GM19397 (cell line): ENCODE data around the gene ATP2A1.
A peak's percentile ranks its signal among the peaks of the same experiment; 100 is the strongest.
"Not testable (repeated sequence)": the region's sequence is repeated elsewhere in the genome, so short reads cannot be mapped to it uniquely, and the experiment has no call there.

ENCODE experiments used
- ATAC-seq: cut with Tn5 transposase; IDR thresholded peaks from one replicate; pipeline ENCODE4 v1.9.1; 2021; ENCODE audit warnings: mild to moderate bottlenecking, moderate library complexity; ENCODE audit not compliant: unreplicated experiment

Gene ATP2A1

GRCh38 chr16:28905229-28905754, 27.0 kb downstream of the ATP2A1 start:
- no peak for ATAC-seq

GRCh38 chr16:28905800-28906372, 27.6 kb downstream of the ATP2A1 start:
- no peak for ATAC-seq

DNA sequence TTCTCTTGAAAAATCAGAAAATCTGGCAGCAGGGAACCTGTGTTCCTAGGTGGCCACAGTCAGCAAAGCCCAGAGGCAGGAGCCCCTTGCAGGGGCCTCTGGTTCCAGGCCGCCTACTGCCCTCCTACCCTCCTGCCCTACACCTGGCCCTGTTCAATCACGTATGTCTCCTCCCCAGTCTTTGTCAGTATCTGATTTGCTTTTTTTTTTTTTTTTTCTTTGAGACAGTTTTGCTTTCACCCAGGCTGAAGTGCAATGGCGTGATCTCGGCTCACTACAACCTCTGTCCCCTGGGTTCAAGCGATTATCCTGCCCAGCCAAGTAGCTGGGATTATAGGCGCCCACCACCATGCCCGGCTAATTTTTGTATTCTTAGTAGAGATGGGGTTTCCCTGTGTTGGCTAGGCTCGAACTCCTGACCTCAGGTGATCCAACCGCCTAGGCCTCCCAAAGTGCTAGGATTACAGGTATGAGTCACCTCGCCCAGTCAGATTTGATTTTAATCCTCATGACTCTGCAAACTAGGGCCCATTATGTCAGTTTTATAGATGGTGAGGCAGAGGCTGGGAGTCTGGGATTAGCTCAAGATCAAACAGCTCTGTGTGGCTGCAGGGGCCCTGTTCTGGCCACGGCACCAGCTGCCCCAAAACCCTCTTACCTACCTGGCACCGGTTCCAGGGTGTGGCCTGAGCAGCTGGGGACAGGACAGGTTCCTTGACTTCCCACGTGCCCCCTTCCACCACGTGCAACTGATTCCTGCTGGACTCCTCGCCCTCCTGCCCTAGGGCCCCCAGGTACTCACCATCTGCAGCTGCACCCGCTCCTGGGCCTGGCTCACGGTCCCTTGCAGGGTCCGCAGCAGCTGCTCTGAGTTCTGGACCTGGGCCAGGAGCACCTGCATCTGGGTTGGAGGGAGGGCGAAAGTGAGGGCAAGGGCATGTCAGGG, 32.1 kb downstream of the ATP2A1 start:
- ATAC-seq: no peak

DNA sequence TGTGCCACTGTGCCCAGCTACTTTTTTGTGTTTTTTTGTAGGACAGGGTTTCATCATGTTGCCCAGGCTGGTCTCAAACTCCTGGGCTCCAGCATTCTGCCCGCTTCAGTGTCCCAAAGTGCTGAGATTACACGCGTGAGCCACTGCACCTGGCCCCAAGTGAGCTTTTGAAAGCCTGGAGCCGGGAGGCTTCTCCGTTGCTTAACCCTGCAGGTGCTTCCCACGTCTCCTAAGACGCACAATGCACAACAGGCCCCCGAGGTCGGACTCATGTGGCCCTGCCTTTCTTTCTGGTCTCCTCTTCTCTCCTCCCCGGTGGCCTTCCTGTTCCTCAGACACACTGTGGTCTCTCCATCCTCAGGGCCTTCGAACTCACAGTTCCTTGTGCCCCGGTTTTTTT, 34.3 kb downstream of the ATP2A1 start:
- no peak for ATAC-seq

DNA sequence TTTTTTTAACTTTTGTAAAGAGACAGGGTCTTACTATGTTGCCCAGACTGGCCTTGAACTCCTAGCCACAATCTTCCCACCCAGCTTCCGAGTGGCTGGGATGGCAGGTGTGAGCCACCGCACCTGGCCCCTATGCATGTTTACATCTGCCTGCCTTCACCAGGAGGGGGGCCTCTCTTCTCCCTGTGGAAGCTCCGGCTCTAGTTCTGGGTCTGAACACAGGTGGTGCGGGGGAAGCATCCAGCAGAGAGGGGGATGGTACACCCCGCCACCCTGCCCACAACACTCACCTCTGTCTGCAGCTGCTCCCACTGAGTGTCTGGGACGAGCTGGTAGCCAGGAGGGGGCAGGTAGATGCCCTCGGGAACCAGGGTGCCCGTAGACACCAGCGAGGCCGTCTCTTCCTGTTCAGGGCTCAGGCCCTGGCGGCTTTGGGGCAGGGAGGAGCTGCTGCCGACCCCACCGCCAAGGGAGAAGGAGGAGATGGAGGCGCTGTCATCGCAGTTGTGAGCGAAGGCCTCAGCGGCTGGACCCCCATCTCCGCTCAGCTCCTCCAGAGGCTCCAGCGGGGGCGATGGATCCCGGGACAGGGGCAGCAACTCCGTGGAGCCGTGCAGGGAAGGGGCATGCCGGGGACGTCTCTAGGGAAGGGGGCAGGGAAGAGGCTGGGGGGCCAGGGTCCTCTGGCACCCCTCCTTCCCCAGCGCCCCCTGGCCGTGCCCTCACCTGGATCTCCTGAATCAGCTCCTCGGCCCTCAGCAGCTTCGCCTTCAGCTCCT, 35.8 kb downstream of the ATP2A1 start:
- no peak for ATAC-seq

DNA sequence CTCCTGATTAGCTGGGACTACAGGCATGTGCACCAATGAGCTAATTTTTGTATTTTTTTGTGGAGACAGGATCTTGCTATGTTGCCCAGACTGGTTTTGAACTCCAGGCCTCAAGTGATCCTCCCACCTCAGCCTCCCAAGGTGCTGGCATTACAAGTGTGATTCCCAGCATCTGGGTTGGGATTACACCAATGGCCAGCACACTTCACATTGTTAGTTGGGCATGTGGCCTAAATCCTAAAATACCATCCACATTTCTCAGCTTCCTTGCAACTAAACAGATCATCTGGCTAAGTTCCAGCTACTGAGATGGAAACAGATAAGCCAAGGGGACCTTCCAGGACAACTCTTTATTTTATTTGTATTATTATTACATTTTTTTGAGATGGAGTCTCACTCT, 36.9 kb downstream of the ATP2A1 start:
- ATAC-seq: no peak

GRCh38 chr16:28917095-28917494, 38.8 kb downstream of the ATP2A1 start:
- no peak for ATAC-seq

- no peak for ATAC-seq
Measured at GRCh38 chr16:28918698-28919097, 40.4 kb downstream of the ATP2A1 start.

- no peak for ATAC-seq
Measured at GRCh38 chr16:28923231-28923587, 44.9 kb downstream of the ATP2A1 start.

GRCh38 chr16:28923652-28924398, 45.5 kb downstream of the ATP2A1 start:
- peak; percentile 54 for ATAC-seq

- ATAC-seq: no peak
Measured at GRCh38 chr16:28924399-28924761, 46.1 kb downstream of the ATP2A1 start.

- ATAC-seq: peak; percentile 61
Measured at GRCh38 chr16:28924762-28925385, 46.6 kb downstream of the ATP2A1 start, which contains the start of gene RABEP2. TSS of gene RABEP2 (minus strand) at chr16:28925238. CDS start at chr16:28925163, 75 bp downstream.

- ATAC-seq: peak; percentile 25
Measured at GRCh38 chr16:28925386-28926228, 47.3 kb downstream of the ATP2A1 start.

DNA sequence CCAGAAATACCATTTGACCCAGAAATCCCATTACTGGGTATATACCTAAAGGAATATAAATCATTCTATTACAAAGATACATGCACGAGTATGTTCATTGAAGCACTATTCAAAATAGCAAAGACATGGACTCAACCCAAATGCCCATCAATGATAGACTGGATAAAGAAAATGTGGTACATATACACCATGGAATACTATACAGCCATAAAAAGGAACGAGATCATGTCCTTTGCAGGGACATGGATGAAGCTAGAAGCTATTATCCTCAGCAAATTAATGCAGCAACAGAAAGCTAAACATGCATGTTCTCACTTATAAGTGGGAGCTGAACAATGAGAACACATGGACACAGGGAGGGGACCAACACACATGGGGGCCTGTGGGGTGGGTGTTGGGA, 48.0 kb downstream of the ATP2A1 start:
- ATAC-seq: not testable (repeated sequence)

GRCh38 chr16:28927815-28928214, 49.5 kb downstream of the ATP2A1 start:
- no peak for ATAC-seq

DNA sequence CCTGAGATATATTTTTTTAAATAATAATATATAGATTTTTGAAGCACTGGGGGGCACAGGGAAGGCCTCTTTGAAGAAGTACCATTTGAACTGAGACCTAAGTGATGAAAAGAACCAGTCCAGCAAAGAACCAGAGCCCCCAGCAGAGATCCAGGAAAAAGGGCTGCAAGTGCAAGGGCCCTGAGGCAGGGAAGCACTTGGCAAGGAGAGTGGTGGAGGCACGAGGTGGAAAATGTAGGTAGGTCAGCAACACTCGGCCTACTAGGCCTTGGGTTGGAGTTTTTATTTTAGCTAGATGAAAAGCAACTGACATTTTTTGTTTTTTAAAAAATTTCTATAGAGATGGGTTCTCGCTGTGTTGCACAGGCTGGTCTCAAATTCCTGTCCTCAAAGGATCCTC, 51.9 kb downstream of the ATP2A1 start:
- no peak for ATAC-seq

GRCh38 chr16:28930652-28931051, 52.4 kb downstream of the ATP2A1 start:
- peak; percentile 44 for ATAC-seq

DNA sequence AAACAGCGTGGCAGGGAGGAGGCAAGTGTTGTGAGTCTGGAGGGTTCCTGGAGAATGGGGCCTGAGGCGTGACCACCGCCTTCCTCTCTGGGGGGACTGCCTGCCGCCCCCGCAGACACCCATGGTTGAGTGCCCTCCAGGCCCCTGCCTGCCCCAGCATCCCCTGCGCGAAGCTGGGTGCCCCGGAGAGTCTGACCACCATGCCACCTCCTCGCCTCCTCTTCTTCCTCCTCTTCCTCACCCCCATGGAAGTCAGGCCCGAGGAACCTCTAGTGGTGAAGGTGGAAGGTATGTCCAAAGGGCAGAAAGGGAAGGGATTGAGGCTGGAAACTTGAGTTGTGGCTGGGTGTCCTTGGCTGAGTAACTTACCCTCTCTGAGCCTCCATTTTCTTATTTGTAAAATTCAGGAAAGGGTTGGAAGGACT, 53.5 kb downstream of the ATP2A1 start, which contains the start of gene CD19:
TSS of gene CD19 (plus strand) at position 171 of the 425 bp plus-strand sequence. CDS start at position 201, 30 bp downstream.
- ATAC-seq: no peak
